Measurements from ENCODE around the gene UBE2R2.
"Not testable (repeated sequence)": the region's sequence is repeated elsewhere in the genome, so short reads cannot be mapped to it uniquely, and the experiment has no call there.

UBE2R2 gene

GRCh38 chr9:33816327-33817252 lies at the start of gene UBE2R2:
Gene UBE2R2 (plus strand): TSS chr9:33817160. CDS start chr9:33817758, 598 bp downstream.
- peak; percentile 53 to 63 for DNase-seq

- DNase-seq: not testable (repeated sequence)
These were observed 46.6 kb upstream of the UBE2R2 start for GRCh38 chr9:33770156-33770880.

- DNase-seq: not testable (repeated sequence)
These were observed 43.8 kb upstream of the UBE2R2 start for GRCh38 chr9:33773135-33773534.

- DNase-seq: not testable (repeated sequence)
These were observed 42.8 kb upstream of the UBE2R2 start for GRCh38 chr9:33774074-33774659.

- no peak for DNase-seq
These were observed 40.4 kb upstream of the UBE2R2 start for GRCh38 chr9:33776578-33776977.

GRCh38 chr9:33778700-33779351 lies 38.1 kb upstream of the UBE2R2 start:
- peak in 1 of 2 experiments; percentile 35 for DNase-seq

- no peak for DNase-seq
These were observed 36.7 kb upstream of the UBE2R2 start for GRCh38 chr9:33780276-33780675.

GRCh38 chr9:33781736-33782135 lies 35.2 kb upstream of the UBE2R2 start:
- DNase-seq: no peak

- no peak for DNase-seq
These were observed 34.4 kb upstream of the UBE2R2 start for GRCh38 chr9:33782395-33783152.

- DNase-seq: peak in 1 of 2 experiments; percentile 8
These were observed 31.0 kb upstream of the UBE2R2 start for GRCh38 chr9:33785914-33786313.

- DNase-seq: no peak
These were observed 30.3 kb upstream of the UBE2R2 start for GRCh38 chr9:33786681-33787080.

GRCh38 chr9:33787839-33788238 lies 29.1 kb upstream of the UBE2R2 start:
- DNase-seq: no peak

GRCh38 chr9:33789429-33789828 lies 27.5 kb upstream of the UBE2R2 start:
- DNase-seq: not testable (repeated sequence)

- DNase-seq: no peak
These were observed 25.8 kb upstream of the UBE2R2 start for GRCh38 chr9:33791117-33791516.

GRCh38 chr9:33793496-33793895 lies 23.5 kb upstream of the UBE2R2 start:
- not testable (repeated sequence) for DNase-seq

GRCh38 chr9:33794560-33794959 lies 22.4 kb upstream of the UBE2R2 start:
- DNase-seq: no peak

- DNase-seq: no peak
These were observed 21.7 kb upstream of the UBE2R2 start, which contains the start of gene PRSS3 for GRCh38 chr9:33795281-33795680. Gene PRSS3 (plus strand): TSS chr9:33795561. CDS start chr9:33795574, 13 bp downstream.

GRCh38 chr9:33795819-33796218 lies 21.1 kb upstream of the UBE2R2 start:
- DNase-seq: no peak

GRCh38 chr9:33796679-33797078 lies 20.3 kb upstream of the UBE2R2 start:
- not testable (repeated sequence) for DNase-seq

GRCh38 chr9:33797837-33798236 lies 19.1 kb upstream of the UBE2R2 start:
- DNase-seq: no peak

- DNase-seq: no peak
These were observed 18.4 kb upstream of the UBE2R2 start for GRCh38 chr9:33798545-33798944.
